GM12878 (cell line): ENCODE data around the gene HJV. TPM values are rescaled to one million over a fixed set of nuclear protein-coding genes. Genes with fewer than 3 reads are reported as not detected.

Source experiments
- ATAC-seq: fragments of 200-7000 bp; cut with Tn5 transposase; 3 replicates; pipeline ENCODE4 v1.9.1; 2020; ENCODE audit warnings: mild to moderate bottlenecking, moderate library complexity
- BruUV-seq: library from RNA; stranded (reverse); fragments of 400-500 nt; replicated peaks from 2 replicates; lab custom pipeline; 2021; lab: Mats Ljungman, UMichigan
- CTCF ChIA-PET: fragments of 300-600 bp; sonication (Branson Sonifier 250); formaldehyde crosslinking; extraction: SDS; loops from one replicate; lab custom pipeline; 2021; ENCODE audit warnings: inconsistent platforms; lab: Yijun Ruan, JAX
- POLR2A ChIA-PET: fragments of 350-600 bp; formaldehyde crosslinking; extraction: SDS; loops from one replicate; lab custom pipeline; 2021; ENCODE audit warnings: inconsistent platforms; lab: Charles Lee
- RAD21 ChIA-PET: fragments of 300-600 bp; sonication (Branson Sonifier 250); formaldehyde crosslinking; loops from one replicate; lab custom pipeline; 2023; ENCODE audit warnings: antibody characterized with exemption; ENCODE audit not compliant: unreplicated experiment; lab: Charles Lee
- SMC1A ChIA-PET: fragments of 300-600 bp; sonication (Branson Sonifier 250); formaldehyde crosslinking; loops from one replicate; lab custom pipeline; 2023; ENCODE audit not compliant: unreplicated experiment, uncharacterized antibody; lab: Charles Lee
- DNase-seq: peaks from one replicate; pipeline ENCODE4 v3.0.0-alpha.2; 2011; ENCODE audit warnings: low read depth, low spot score
- FAIRE-seq: peaks from 3 replicates; lab custom pipeline; 2011; peaks lifted over from hg19 to GRCh38; lab: Jason Lieb, UNC
- H2AFZ ChIP-seq: 2 replicates; pipeline ENCODE4 v1.6.0; 2011; ENCODE audit warnings: low read depth, low read length, control low read depth; ENCODE audit not compliant: control insufficient read depth
- H3K27ac ChIP-seq: 2 replicates; pipeline ENCODE4 v1.5.1; 2011; ENCODE audit warnings: control low read depth; ENCODE audit not compliant: control insufficient read depth, insufficient read depth
- H3K27me3 ChIP-seq, 2 experiments: replicated peaks in 1 of 2; 2 replicates each; pipeline versions ENCODE4 v1.6.0 to v1.6.1; 2011; ENCODE audit warnings: low read length in 1 of 2; ENCODE audit not compliant: control insufficient read depth in 2 of 2, insufficient read depth in 2 of 2
- H3K36me3 ChIP-seq, 2 experiments: 2 replicates each; pipeline ENCODE4 v1.5.1; 2011; ENCODE audit warnings: low read length in 1 of 2; ENCODE audit not compliant: control insufficient read depth in 2 of 2, insufficient read depth in 2 of 2
- H3K4me1 ChIP-seq: 2 replicates; pipeline ENCODE4 v1.6.1; 2011; ENCODE audit warnings: mild to moderate bottlenecking, low read length, moderate library complexity, mixed read lengths; ENCODE audit not compliant: control insufficient read depth, insufficient read depth
- H3K4me2 ChIP-seq: 2 replicates; pipeline ENCODE4 v1.6.0; 2011; ENCODE audit warnings: control low read depth; ENCODE audit not compliant: control insufficient read depth, insufficient read depth
- H3K4me3 ChIP-seq: fragments of 200-600 bp; sonication (generic); 2 replicates; pipeline ENCODE4 v1.5.1; 2016
- H3K79me2 ChIP-seq: 2 replicates; pipeline ENCODE4 v1.6.0; 2011; ENCODE audit warnings: low read length; ENCODE audit not compliant: control insufficient read depth, insufficient read depth
- H3K9ac ChIP-seq: 2 replicates; pipeline ENCODE4 v1.8.0; 2011; ENCODE audit warnings: low read length, control low read depth, mixed read lengths; ENCODE audit not compliant: control insufficient read depth, insufficient read depth
- H3K9me3 ChIP-seq: replicated peaks from 3 replicates; pipeline ENCODE4 v1.5.1; 2011; ENCODE audit warnings: mild to moderate bottlenecking, low read length; ENCODE audit not compliant: control insufficient read depth, insufficient read depth
- H4K20me1 ChIP-seq: 2 replicates; pipeline ENCODE4 v1.6.0; 2011; ENCODE audit not compliant: control insufficient read depth, insufficient read depth
- CTCF ChIP-seq, 3 experiments: IDR thresholded peaks in 2 of 3; conservative IDR thresholded peaks in 1 of 3; 2 replicates each; pipeline ENCODE4 v1.5.1; 2011; ENCODE audit warnings: low read depth in 3 of 3, low read length in 3 of 3, mild to moderate bottlenecking in 3 of 3, control low read depth in 2 of 3, moderate library complexity in 2 of 3, inconsistent platforms in 1 of 3, mixed read lengths in 1 of 3; ENCODE audit not compliant: control insufficient read depth in 2 of 3, insufficient read depth in 1 of 3; ENCODE audit errors: extremely low read depth in 1 of 3
- IRF5 ChIP-seq: fragments of 450-650 bp; IDR thresholded peaks from 2 replicates; pipeline ENCODE4 v1.6.1; 2017; ENCODE audit warnings: borderline replicate concordance
- JUNB ChIP-seq: IDR thresholded peaks from 2 replicates; pipeline ENCODE4 v1.6.1; 2016; ENCODE audit warnings: antibody characterized with exemption, mild to moderate bottlenecking
- NFYA ChIP-seq: IDR thresholded peaks from 2 replicates; pipeline ENCODE4 v1.6.1; 2011; ENCODE audit warnings: low read depth, mild to moderate bottlenecking, low read length, improper control_type of control experiment, borderline replicate concordance
- PAX5 ChIP-seq: IDR thresholded peaks from 2 replicates; pipeline ENCODE4 v1.6.1; 2011; ENCODE audit warnings: low read depth, low read length, borderline replicate concordance
- PKNOX1 ChIP-seq: fragments of 450-650 bp; IDR thresholded peaks from 2 replicates; pipeline ENCODE4 v1.6.1; 2016; ENCODE audit warnings: mild to moderate bottlenecking
- STAT3 ChIP-seq: IDR thresholded peaks from 2 replicates; pipeline ENCODE4 v1.6.1; 2011; ENCODE audit warnings: low read depth, low read length, improper control_type of control experiment
- ZBTB40 ChIP-seq: fragments of 450-650 bp; IDR thresholded peaks from 2 replicates; pipeline ENCODE4 v1.6.1; 2016; ENCODE audit warnings: mild to moderate bottlenecking, moderate library complexity, borderline replicate concordance
- ZSCAN29 ChIP-seq: fragments of 450-650 bp; IDR thresholded peaks from 2 replicates; pipeline ENCODE4 v1.6.1; 2017; ENCODE audit warnings: mild to moderate bottlenecking, moderate library complexity
- WGBS: methylation state at CpG from one replicate; pipeline ENCODE4 v1.1.6; 2016; ENCODE audit warnings: low lambda C conversion rate; ENCODE audit not compliant: insufficient replicate concordance, insufficient coverage; ENCODE audit errors: missing lambda C conversion rate; 5-methylcytosine and 5-hydroxymethylcytosine counted together
- in situ Hi-C: fragments of 300-500 bp; cut with MboI; formaldehyde crosslinking; loops from 9 replicates; pipeline ENCODE4 v1.14.3; 2018; ENCODE audit warnings: mixed read lengths
- intact Hi-C: fragments of 100-400 bp; cut with micrococcal nuclease; formaldehyde crosslinking; loops from one replicate; pipeline ENCODE4 v1.14.2; 2022; ENCODE audit not compliant: unreplicated experiment
- polyA plus RNA-seq, 11 experiments: library from polyadenylated mRNA; depleted of rRNA in 4 of 11; unstranded in 6 of 11; stranded (reverse) in 5 of 11; fragments of >200 nt; fragmentation: Nextera tagmentation in 4 of 11; fragmentation: Illumina TruSeq in 1 of 11; extraction: Ambion mirVana in 4 of 11; extraction: Trizol in 1 of 11; gene quantifications; 1 replicate in 1 of 11; 2 replicates in 10 of 11; pipeline versions ENCODE4 v1.2.1 to v1.2.3, GENCODE V29; 2011 to 2016; ENCODE audit warnings: inconsistent platforms in 2 of 11, missing spikeins in 2 of 11, low read depth in 1 of 11
- total RNA-seq, 4 experiments: library from RNA; depleted of rRNA in 3 of 4; stranded (reverse); fragments of >200 nt in 3 of 4; fragmentation: Illumina TruSeq in 1 of 4; extraction: Trizol in 1 of 4; gene quantifications; 2 replicates each; pipeline versions ENCODE4 v1.2.1 to v1.2.3, GENCODE V29; 2013 to 2021

Gene HJV
- total and polyA plus RNA-seq, 10 of the 15 experiments (the other 5 are each of a cell fraction or from before 2014, with no cell fraction given) = not detected

GRCh38 chr1:145988773-145989172, 32.8 kb downstream of the HJV start:
- intact Hi-C loops = no loop called here
- ChIA-PET CTCF (interaction anchor here (1.1 to 12.2 kb wide), 2 partner anchors 8 to 13 kb away, joined by 3 to 196 read pairs; no protein-coding TSS in a partner anchor), RAD21 (interaction anchor here (1.9 kb wide), 1 partner anchor 10 kb away, joined by 15 read pairs; no protein-coding TSS in a partner anchor), POLR2A (interaction anchor here (0.7 to 7.2 kb wide), 3 partner anchors 9 to 73 kb away, joined by 7 to 61 read pairs (median 8); no protein-coding TSS in a partner anchor), SMC1A (interaction anchor here (1.1 to 12.5 kb wide), 4 partner anchors 9 to 18 kb away, joined by 3 to 244 read pairs (median 5); no protein-coding TSS in a partner anchor)
- H3K9me3 ChIP-seq = no peaks in the 10 kb centered on the region
- H3K79me2 ChIP-seq = no peaks in the 10 kb centered on the region
- no peak for ATAC-seq
- in situ Hi-C loops = no loop called here
- 87% methylated on average over 5 of the region's 5 CpGs for WGBS
- no peak overlapping the region for H3K4me2 ChIP-seq
- DNase-seq = no peak
- no TSS peak for BruUV-seq
- no peak overlapping the region for H3K27ac ChIP-seq
- H2AFZ ChIP-seq = no peak overlapping the region
- H4K20me1 ChIP-seq = no peaks in the 10 kb centered on the region
- TF ChIP-seq STAT3 (no peak), NFYA (no peak), IRF5 (no peak), ZSCAN29 (no peak), PKNOX1 (no peak), CTCF (IDR thresholded peaks at IDR 0.05 in 2 of 3, conservative IDR thresholded peaks at IDR 0.05 in 1 of 3; ENCODE audit: control insufficient read depth in 2 of 3, extremely low read depth in 1 of 3, insufficient read depth in 1 of 3, low read depth in 3 of 3, low read length in 3 of 3) (no peak), JUNB (no peak), ZBTB40 (no peak), PAX5 (no peak)
- no peak overlapping the region for H3K4me3 ChIP-seq
- H3K4me1 ChIP-seq = peaks cover 4% of the 10 kb centered on the region; the same call in 1 of the 2 replicates
- no peak overlapping the region for H3K9ac ChIP-seq
- H3K36me3 ChIP-seq = no peaks in the 10 kb centered on the region; a peak in 2 of 4 replicates
- FAIRE-seq = no peak
- no peaks in the 10 kb centered on the region for H3K27me3 ChIP-seq
